A375 (cell line): ENCODE results near the gene TNKS2. TPM values are rescaled to one million over a fixed set of nuclear protein-coding genes. Genes with fewer than 3 reads are reported as not detected.

ENCODE experiments used
- small RNA-seq: library from RNA; depleted of rRNA; stranded (forward); fragments of <200 nt; gene quantifications from one replicate; pipeline ENCODE3, GENCODE V24; 2014
- total RNA-seq: library from RNA; depleted of rRNA; stranded (reverse); fragments of >200 nt; shearing (Covaris generic); gene quantifications from 2 replicates; pipeline ENCODE4 v1.2.3, GENCODE V29; 2014; rRNA removed

Gene TNKS2
- 17.1 and 18.9 TPM in 2 replicates for total RNA-seq

GRCh38 chr10:91797874-91798648 is at the start of gene TNKS2:
Gene TNKS2 (plus strand): TSS chr10:91798426. CDS start chr10:91798691, 265 bp downstream.

GRCh38 chr10:91909117-91909677 is 111.0 kb downstream of the TNKS2 start, which contains the start of gene FGFBP3:
Gene FGFBP3 (minus strand): TSS chr10:91909486. CDS start chr10:91908969, 517 bp downstream.

Small RNA genes lying within 50 kb of the gene (small RNA-seq; reads per million reads assigned to genes)
- gene AL359198.2 (not detected), gene SRP9P1 (not detected)

Other genes starting within 250 kb of the TNKS2 start
- not detected in 2 replicates for gene PPP1R3C, start 165.4 kb upstream of the TNKS2 start, total RNA-seq
- gene FGFBP3, start 111.1 kb downstream of the TNKS2 start, total RNA-seq = 0.94 and 1.1 TPM in 2 replicates
- gene BTAF1, start 125.3 kb downstream of the TNKS2 start, total RNA-seq = 35.0 and 39.6 TPM in 2 replicates